ENCODE data around the gene SNX21. TPM values are rescaled to one million over a fixed set of nuclear protein-coding genes. Genes with fewer than 3 reads are reported as not detected.

Gene SNX21
- total and polyA plus RNA-seq, 4 donors, result 15.9 to 34.4 (median 23.5) TPM

DNA sequence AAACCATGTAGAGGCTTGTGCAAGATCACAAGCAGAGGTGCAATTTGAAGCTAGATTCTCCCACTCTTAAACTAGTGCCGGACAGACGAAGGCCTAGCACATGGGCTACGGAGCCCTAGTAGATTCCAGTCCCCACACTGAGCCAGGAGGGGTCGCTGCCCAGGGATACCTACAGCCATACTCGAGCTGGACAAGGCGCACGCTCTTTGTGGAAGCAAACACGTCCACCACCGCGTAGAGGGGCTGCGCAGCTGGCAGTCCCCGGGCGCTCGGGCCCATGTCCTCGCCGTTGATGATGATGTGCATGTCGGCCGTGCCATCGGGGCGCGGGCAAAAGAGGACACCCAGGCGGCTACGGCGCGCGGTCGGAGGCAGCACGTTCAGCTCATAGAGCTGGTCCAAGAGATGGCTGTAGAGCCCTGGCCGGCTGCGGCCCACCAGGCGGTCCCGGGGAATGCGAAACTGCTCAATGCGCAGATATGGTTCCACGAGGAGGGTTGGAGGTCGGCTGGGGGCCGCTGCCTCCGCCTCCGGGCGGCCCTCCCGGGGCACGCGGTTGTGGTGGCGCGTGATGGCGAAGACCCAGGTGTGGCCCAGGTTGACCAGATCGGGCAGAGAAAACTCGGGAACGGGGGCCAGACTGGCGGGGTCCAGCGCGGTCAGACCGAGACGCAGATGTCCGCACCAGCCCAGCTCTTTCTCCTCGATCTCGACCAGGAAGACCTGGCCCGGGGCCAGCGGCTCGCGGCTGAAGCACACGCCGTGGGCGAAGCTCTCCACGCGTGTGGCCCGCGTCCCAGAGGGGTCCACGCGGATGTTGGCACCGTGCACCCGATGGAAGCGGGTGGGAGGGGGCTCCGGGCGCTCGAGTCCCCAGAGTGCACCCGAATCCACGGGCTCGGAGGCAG is 56.7 kb downstream of the SNX21 start:
- H3K36me3 ChIP-seq (ENCODE audit: control insufficient read depth in 4 of 4, insufficient read depth in 4 of 4, low read length in 4 of 4), result peaks cover 0 to 40% (median 16%) of the 10 kb centered on the region in 4 donors
- H3K4me3 ChIP-seq, result peak overlapping the region; percentile 93
- TF ChIP-seq, protein P1, sequence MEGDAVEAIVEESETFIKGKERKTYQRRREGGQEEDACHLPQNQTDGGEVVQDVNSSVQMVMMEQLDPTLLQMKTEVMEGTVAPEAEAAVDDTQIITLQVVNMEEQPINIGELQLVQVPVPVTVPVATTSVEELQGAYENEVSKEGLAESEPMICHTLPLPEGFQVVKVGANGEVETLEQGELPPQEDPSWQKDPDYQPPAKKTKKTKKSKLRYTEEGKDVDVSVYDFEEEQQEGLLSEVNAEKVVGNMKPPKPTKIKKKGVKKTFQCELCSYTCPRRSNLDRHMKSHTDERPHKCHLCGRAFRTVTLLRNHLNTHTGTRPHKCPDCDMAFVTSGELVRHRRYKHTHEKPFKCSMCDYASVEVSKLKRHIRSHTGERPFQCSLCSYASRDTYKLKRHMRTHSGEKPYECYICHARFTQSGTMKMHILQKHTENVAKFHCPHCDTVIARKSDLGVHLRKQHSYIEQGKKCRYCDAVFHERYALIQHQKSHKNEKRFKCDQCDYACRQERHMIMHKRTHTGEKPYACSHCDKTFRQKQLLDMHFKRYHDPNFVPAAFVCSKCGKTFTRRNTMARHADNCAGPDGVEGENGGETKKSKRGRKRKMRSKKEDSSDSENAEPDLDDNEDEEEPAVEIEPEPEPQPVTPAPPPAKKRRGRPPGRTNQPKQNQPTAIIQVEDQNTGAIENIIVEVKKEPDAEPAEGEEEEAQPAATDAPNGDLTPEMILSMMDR (IDR thresholded peaks at IDR 0.05; ENCODE audit: control extremely low read depth, extremely low read depth), result peak; percentile 41
- WGBS, 2 donors, result 1 to 2% methylated on average over 76 to 79 of the region's 79 CpGs
- H3K9ac ChIP-seq (ENCODE audit: insufficient read depth in 1 of 2, low read length in 2 of 2), result peak overlapping the region in 1 of 2 donors; percentile 46
- no peaks in the 10 kb centered on the region for H3K27me3 ChIP-seq (ENCODE audit: control insufficient read depth in 3 of 3, insufficient read depth in 3 of 3, low read length in 2 of 3)
- H3K9me3 ChIP-seq (ENCODE audit: control insufficient read depth in 4 of 4, insufficient read depth in 3 of 4, low read length in 3 of 4), result no peaks in the 10 kb centered on the region
- peak overlapping the region; percentile 75 to 94 for H3K27ac ChIP-seq (ENCODE audit: low read depth in 1 of 2, low read length in 1 of 2)
- DNase-seq (peak; percentile 89 to 92 (median 91)), ATAC-seq (ENCODE audit: insufficient read depth, low FRiP score) (peak; percentile 48)
- peaks cover 0 to 14% (median 10%) of the 10 kb centered on the region in 5 donors for H3K4me1 ChIP-seq (ENCODE audit: control insufficient read depth in 5 of 5, insufficient read depth in 5 of 5, low read length in 5 of 5)

DNA sequence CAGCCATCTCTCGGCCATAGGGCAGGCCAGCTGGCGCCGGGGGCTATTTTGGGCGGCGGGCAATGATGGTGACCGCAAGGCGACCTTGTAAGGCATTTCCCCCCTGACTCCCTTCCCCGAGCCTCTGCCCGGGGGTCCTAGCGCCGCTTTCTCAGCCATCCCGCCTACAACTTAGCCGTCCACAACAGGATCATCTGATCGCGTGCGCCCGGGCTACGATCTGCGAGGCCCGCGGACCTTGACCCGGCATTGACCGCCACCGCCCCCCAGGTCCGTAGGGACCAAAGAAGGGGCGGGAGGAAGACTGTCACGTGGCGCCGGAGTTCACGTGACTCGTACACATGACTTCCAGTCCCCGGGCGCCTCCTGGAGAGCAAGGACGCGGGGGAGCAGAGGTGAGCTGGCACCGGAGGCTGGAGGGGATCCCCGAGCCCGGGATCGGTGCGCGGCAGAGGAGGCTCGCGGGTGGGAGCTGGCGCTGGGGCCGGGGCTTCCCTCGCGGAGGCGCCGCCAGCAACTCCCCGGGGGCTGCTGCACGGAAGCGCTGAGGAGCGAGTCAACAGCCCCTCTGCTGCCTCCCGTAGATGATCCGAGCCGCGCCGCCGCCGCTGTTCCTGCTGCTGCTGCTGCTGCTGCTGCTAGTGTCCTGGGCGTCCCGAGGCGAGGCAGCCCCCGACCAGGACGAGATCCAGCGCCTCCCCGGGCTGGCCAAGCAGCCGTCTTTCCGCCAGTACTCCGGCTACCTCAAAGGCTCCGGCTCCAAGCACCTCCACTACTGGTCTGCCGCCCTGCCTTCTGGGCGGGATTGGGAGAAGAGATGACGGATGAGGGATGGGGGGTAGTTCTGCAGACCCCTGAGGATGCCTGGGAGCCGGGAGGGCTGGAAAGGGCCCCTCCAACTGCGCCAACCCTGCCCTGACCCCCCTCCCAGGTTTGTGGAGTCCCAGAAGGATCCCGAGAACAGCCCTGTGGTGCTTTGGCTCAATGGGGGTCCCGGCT is 57.7 kb downstream of the SNX21 start, which contains the start of the genes CTSA and NEURL2:
TSS of gene CTSA (plus strand) at position 351 of the 999 bp plus-strand sequence. CDS start at position 585, 234 bp downstream.
TSS of gene NEURL2 (minus strand) at position 224 of the 999 bp plus-strand sequence. CDS start at position 7, 217 bp downstream.
- H3K9me3 ChIP-seq (ENCODE audit: control insufficient read depth in 4 of 4, insufficient read depth in 3 of 4, low read length in 3 of 4), result no peaks in the 10 kb centered on the region
- peak within 1 kb of the TSS in 1 of 2 donors; percentile 46 for H3K9ac ChIP-seq (ENCODE audit: insufficient read depth in 1 of 2, low read length in 2 of 2)
- ATAC-seq (ENCODE audit: insufficient read depth, low FRiP score), result peak; percentile 78
- whole genome bisulfite sequencing, 2 donors, result 1% methylated on average over 57 to 78 of the region's 78 CpGs
- TF ChIP-seq, protein P1 (IDR thresholded peaks at IDR 0.05; ENCODE audit: control extremely low read depth, extremely low read depth), result no peak
- H3K27ac ChIP-seq (ENCODE audit: low read depth in 1 of 2, low read length in 1 of 2), result peak within 1 kb of the TSS; percentile 75 to 94
- peaks cover 0 to 41% (median 17%) of the 10 kb centered on the region in 4 donors for H3K36me3 ChIP-seq (ENCODE audit: control insufficient read depth in 4 of 4, insufficient read depth in 4 of 4, low read length in 4 of 4)
- peak; percentile 91 to 95 (median 92) for DNase-seq
- no peaks in the 10 kb centered on the region for H3K27me3 ChIP-seq (ENCODE audit: control insufficient read depth in 3 of 3, insufficient read depth in 3 of 3, low read length in 2 of 3)
- H3K4me3 ChIP-seq, result peak within 1 kb of the TSS; percentile 93
- peaks cover 0 to 14% (median 10%) of the 10 kb centered on the region in 5 donors for H3K4me1 ChIP-seq (ENCODE audit: control insufficient read depth in 5 of 5, insufficient read depth in 5 of 5, low read length in 5 of 5)

DNA sequence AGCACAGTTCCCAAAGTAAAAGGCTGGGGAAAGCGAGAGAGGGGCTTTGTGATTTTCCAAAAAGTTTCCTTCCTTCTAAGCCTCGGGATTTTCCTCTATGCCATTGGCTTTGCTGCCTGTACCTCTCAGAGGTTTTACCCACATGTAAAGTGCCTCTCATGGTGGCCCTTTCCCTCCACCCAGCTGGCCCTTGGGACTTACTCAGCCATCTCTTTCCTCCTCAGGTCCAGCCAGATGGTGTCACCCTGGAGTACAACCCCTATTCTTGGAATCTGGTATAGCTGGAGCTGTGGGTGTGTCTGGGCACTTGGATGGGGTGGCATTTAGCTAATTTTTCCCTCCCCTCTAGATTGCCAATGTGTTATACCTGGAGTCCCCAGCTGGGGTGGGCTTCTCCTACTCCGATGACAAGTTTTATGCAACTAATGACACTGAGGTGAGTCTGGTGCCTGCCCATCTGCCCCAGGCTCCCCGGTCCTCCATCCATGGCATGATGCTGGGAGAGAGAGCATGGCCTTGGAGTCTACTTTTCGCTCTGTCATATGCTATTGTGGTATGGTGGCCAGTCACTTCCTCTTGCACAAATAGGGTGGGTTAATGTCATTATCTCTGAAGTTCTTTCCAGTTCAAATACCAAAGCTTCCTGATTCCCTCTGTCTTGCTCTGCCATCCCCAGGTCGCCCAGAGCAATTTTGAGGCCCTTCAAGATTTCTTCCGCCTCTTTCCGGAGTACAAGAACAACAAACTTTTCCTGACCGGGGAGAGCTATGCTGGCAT is 58.6 kb downstream of the SNX21 start:
- TF ChIP-seq, protein P1 (IDR thresholded peaks at IDR 0.05; ENCODE audit: control extremely low read depth, extremely low read depth), result no peak
- Histone ChIP-seq H3K27ac (ENCODE audit: low read depth in 1 of 2, low read length in 1 of 2) (peak overlapping the region in 1 of 2 donors; percentile 94), H3K4me3 (peak overlapping the region; percentile 93), H3K9me3 (ENCODE audit: control insufficient read depth in 4 of 4, insufficient read depth in 3 of 4, low read length in 3 of 4) (no peaks in the 10 kb centered on the region), H3K36me3 (ENCODE audit: control insufficient read depth in 4 of 4, insufficient read depth in 4 of 4, low read length in 4 of 4) (peaks cover 3 to 39% (median 18%) of the 10 kb centered on the region in 4 donors), H3K27me3 (ENCODE audit: control insufficient read depth in 3 of 3, insufficient read depth in 3 of 3, low read length in 2 of 3) (no peaks in the 10 kb centered on the region), H3K4me1 (ENCODE audit: control insufficient read depth in 5 of 5, insufficient read depth in 5 of 5, low read length in 5 of 5) (peaks cover 0 to 14% (median 10%) of the 10 kb centered on the region in 5 donors), H3K9ac (ENCODE audit: insufficient read depth in 1 of 2, low read length in 2 of 2) (no peak overlapping the region)
- no peak for ATAC-seq (ENCODE audit: insufficient read depth, low FRiP score)
- 67 to 77% methylated on average over 9 of the region's 9 CpGs for WGBS, 2 donors
- DNase-seq, result no peak
